ENCODE results near the gene ENPP3. TPM values are rescaled to one million over a fixed set of nuclear protein-coding genes. Genes with fewer than 3 reads are reported as not detected.

ENPP3 gene
- total RNA-seq, 1 experiment from 2014 or later, result not detected

DNA sequence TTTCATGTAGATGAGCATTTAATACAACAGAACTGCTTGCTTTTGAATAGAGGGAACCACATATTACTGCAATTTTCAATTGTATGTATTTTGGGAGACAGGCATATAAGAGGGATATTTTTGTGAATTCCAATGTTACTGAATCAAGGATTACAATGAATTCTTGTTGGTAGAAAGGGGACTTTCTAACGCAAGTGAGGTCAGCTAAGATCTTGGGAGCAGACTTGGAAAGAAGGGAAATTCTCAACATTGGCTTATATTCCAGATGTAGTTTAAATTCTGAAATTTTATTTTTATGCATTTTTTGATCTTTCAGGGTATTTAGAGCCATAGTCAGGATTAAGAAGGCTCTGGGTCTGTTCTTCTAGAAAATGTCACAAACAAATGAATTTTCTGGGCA is 117.0 kb downstream of the ENPP3 start (continued):
- TF ChIP-seq, protein P1, sequence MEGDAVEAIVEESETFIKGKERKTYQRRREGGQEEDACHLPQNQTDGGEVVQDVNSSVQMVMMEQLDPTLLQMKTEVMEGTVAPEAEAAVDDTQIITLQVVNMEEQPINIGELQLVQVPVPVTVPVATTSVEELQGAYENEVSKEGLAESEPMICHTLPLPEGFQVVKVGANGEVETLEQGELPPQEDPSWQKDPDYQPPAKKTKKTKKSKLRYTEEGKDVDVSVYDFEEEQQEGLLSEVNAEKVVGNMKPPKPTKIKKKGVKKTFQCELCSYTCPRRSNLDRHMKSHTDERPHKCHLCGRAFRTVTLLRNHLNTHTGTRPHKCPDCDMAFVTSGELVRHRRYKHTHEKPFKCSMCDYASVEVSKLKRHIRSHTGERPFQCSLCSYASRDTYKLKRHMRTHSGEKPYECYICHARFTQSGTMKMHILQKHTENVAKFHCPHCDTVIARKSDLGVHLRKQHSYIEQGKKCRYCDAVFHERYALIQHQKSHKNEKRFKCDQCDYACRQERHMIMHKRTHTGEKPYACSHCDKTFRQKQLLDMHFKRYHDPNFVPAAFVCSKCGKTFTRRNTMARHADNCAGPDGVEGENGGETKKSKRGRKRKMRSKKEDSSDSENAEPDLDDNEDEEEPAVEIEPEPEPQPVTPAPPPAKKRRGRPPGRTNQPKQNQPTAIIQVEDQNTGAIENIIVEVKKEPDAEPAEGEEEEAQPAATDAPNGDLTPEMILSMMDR (IDR thresholded peaks at IDR 0.05), result no peak
- no peak for TF ChIP-seq TP53 (CRISPR knock-in tag; IDR thresholded peaks at IDR 0.05)
- TF ChIP-seq SOX15 (CRISPR knock-in tag; IDR thresholded peaks at IDR 0.05), result no peak
- TF ChIP-seq, protein P2, sequence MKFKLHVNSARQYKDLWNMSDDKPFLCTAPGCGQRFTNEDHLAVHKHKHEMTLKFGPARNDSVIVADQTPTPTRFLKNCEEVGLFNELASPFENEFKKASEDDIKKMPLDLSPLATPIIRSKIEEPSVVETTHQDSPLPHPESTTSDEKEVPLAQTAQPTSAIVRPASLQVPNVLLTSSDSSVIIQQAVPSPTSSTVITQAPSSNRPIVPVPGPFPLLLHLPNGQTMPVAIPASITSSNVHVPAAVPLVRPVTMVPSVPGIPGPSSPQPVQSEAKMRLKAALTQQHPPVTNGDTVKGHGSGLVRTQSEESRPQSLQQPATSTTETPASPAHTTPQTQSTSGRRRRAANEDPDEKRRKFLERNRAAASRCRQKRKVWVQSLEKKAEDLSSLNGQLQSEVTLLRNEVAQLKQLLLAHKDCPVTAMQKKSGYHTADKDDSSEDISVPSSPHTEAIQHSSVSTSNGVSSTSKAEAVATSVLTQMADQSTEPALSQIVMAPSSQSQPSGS (CRISPR knock-in tag; IDR thresholded peaks at IDR 0.05; ENCODE audit: borderline replicate concordance, low read depth), result no peak

DNA sequence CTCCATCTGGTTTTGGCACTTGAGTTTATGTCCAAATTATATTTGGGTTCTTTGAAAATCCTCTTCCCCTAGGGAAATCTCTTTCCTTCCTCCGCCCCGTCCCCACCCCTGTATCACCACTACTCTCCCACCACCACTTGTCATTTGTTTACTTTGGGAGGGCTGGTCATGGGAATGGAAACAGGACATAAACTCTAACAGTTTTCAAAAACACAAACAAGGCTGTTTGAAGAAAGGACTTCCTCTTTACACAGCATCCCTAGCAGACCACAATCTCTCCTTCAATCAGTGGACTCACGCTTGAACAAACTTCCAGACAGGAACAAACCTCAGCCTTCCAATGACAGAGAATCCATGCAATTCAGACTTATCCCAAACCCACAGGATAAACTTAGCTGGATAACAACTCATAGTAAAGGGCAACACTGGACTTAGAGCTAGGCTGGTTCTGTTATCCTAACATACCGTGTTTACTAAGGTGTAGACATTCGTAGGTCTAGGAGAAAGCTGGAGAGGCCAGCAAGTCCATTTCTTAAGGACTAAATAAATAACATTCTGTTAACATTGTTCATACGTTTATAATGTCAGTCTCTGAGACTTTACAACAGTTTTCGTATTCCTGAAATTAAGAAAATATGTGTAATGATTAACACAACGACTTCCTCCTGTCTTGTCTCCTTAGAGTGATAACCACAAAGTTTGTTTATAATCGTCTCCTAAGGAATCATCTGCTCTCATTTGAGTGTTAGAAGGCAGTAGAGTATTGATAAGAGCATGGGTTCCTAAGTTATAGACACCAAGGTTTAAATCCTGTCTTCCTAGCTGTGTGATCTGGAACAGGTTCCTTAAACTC is 117.8 kb downstream of the ENPP3 start:
- CTCF ChIA-PET, result no interaction called here
- POLR2A ChIA-PET, result no interaction called here
- peak; percentile 84 for TF ChIP-seq GABPB1 (CRISPR knock-in tag; IDR thresholded peaks at IDR 0.05)
- TF ChIP-seq ATF1 (CRISPR knock-in tag; IDR thresholded peaks at IDR 0.05), result no peak
- no peak for TF ChIP-seq ETV6 (CRISPR knock-in tag; IDR thresholded peaks at IDR 0.05)
- no peak for TF ChIP-seq ZNF396 (CRISPR knock-in tag; IDR thresholded peaks at IDR 0.05; ENCODE audit: borderline replicate concordance)
- Mint-ChIP-seq H3K27me3 (ENCODE audit: low read depth) (peaks cover 33% of the 10 kb centered on the region), H3K36me3 (no peaks in the 10 kb centered on the region), H3K4me3 (no peak overlapping the region), H3K27ac (no peak overlapping the region), H3K9me3 (no peaks in the 10 kb centered on the region), H3K4me1 (no peaks in the 10 kb centered on the region)
- no peak for DNase-seq (ENCODE audit: low spot score)
- ATAC-seq, result no peak

DNA sequence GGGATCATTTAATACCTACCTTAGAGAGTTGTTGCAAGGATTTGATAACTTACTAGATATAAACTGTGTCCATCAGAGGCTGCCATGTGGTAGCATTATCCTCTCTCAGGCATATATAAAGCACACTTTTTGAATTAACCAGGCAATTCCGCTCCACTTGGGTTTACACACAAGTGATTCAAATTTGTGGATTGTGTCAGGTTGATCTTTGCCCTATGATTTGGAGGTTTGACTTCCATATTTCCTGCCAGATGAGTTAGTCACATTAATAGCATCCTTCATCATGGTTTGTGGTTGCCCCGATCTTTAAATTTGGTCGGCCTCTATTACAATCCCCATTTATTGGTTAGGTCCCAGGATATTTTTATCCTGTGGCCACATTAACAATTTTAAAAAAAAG is 118.5 kb downstream of the ENPP3 start:
- ChIA-PET POLR2A (no interaction called here), CTCF (no interaction called here)
- Mint-ChIP-seq H3K9me3 (no peaks in the 10 kb centered on the region), H3K36me3 (no peaks in the 10 kb centered on the region), H3K27ac (no peak overlapping the region), H3K4me1 (no peaks in the 10 kb centered on the region), H3K4me3 (no peak overlapping the region), H3K27me3 (ENCODE audit: low read depth) (peaks cover 33% of the 10 kb centered on the region)
- ATAC-seq (no peak), DNase-seq (ENCODE audit: low spot score) (no peak)
- TF ChIP-seq KAT7 (CRISPR knock-in tag; IDR thresholded peaks at IDR 0.05; ENCODE audit: borderline replicate concordance), result no peak
- TF ChIP-seq ATF1 (CRISPR knock-in tag; IDR thresholded peaks at IDR 0.05), result no peak
- no peak for TF ChIP-seq TEAD4 (CRISPR knock-in tag; IDR thresholded peaks at IDR 0.05)
- TF ChIP-seq, protein P3, sequence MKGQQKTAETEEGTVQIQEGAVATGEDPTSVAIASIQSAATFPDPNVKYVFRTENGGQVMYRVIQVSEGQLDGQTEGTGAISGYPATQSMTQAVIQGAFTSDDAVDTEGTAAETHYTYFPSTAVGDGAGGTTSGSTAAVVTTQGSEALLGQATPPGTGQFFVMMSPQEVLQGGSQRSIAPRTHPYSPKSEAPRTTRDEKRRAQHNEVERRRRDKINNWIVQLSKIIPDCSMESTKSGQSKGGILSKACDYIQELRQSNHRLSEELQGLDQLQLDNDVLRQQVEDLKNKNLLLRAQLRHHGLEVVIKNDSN (CRISPR knock-in tag; IDR thresholded peaks at IDR 0.05), result no peak
- no peak for TF ChIP-seq NR3C1 (CRISPR knock-in tag; conservative IDR thresholded peaks at IDR 0.05; ENCODE audit: low read depth)
- TF ChIP-seq ZNF671 (CRISPR knock-in tag; IDR thresholded peaks at IDR 0.05), result no peak
- TF ChIP-seq, protein P4, sequence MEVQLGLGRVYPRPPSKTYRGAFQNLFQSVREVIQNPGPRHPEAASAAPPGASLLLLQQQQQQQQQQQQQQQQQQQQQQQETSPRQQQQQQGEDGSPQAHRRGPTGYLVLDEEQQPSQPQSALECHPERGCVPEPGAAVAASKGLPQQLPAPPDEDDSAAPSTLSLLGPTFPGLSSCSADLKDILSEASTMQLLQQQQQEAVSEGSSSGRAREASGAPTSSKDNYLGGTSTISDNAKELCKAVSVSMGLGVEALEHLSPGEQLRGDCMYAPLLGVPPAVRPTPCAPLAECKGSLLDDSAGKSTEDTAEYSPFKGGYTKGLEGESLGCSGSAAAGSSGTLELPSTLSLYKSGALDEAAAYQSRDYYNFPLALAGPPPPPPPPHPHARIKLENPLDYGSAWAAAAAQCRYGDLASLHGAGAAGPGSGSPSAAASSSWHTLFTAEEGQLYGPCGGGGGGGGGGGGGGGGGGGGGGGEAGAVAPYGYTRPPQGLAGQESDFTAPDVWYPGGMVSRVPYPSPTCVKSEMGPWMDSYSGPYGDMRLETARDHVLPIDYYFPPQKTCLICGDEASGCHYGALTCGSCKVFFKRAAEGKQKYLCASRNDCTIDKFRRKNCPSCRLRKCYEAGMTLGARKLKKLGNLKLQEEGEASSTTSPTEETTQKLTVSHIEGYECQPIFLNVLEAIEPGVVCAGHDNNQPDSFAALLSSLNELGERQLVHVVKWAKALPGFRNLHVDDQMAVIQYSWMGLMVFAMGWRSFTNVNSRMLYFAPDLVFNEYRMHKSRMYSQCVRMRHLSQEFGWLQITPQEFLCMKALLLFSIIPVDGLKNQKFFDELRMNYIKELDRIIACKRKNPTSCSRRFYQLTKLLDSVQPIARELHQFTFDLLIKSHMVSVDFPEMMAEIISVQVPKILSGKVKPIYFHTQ (CRISPR knock-in tag; IDR thresholded peaks at IDR 0.05), result no peak

All from WTC11 (cell line).